Mucosa of rectum (tissue), 2 donors: ENCODE measurements around the gene LHFPL2.

Experiments used
- H3K27ac ChIP-seq, 2 donors: one replicate each; pipeline ENCODE4 v1.7.0; 2013; ENCODE audit warnings: inconsistent platforms in 2 of 2, low read depth in 2 of 2, low read length in 2 of 2
- H3K27me3 ChIP-seq, 2 donors: one replicate each; pipeline ENCODE4 v1.7.0; 2013; ENCODE audit warnings: low read length in 2 of 2; ENCODE audit not compliant: control insufficient read depth in 2 of 2, insufficient read depth in 2 of 2
- H3K36me3 ChIP-seq, 2 donors: one replicate each; pipeline ENCODE4 v1.7.0; 2013; ENCODE audit warnings: low read length in 2 of 2; ENCODE audit not compliant: control insufficient read depth in 2 of 2, insufficient read depth in 2 of 2
- H3K4me1 ChIP-seq, 2 donors: one replicate each; pipeline ENCODE4 v1.7.0; 2013; ENCODE audit warnings: low read length in 2 of 2, mild to moderate bottlenecking in 1 of 2; ENCODE audit not compliant: control insufficient read depth in 2 of 2, insufficient read depth in 2 of 2
- H3K4me3 ChIP-seq, 2 donors: one replicate each; pipeline ENCODE4 v1.7.0; 2013; ENCODE audit warnings: low read length in 2 of 2
- H3K9ac ChIP-seq, 2 donors: one replicate each; pipeline ENCODE4 v1.7.0; 2013; ENCODE audit warnings: low read length in 2 of 2, low read depth in 1 of 2, mild to moderate bottlenecking in 1 of 2
- H3K9me3 ChIP-seq, 2 donors: one replicate each; pipeline ENCODE4 v1.7.0; 2013; ENCODE audit warnings: low read length in 2 of 2; ENCODE audit not compliant: control insufficient read depth in 2 of 2
- donor health status: healthy.
- donor health status: Normal muscosa, but diverticular disease.

Gene LHFPL2

GRCh38 chr5:78534148-78534904, 114.2 kb downstream of the LHFPL2 start:
- Histone ChIP-seq H3K9me3 (no peaks in the 10 kb centered on the region), H3K4me1 (no peaks in the 10 kb centered on the region), H3K9ac (no peak overlapping the region), H3K4me3 (no peak overlapping the region), H3K27me3 (no peaks in the 10 kb centered on the region), H3K36me3 (no peaks in the 10 kb centered on the region), H3K27ac (peak overlapping the region; percentile 18 to 23)

GRCh38 chr5:78533356-78533755, 115.2 kb downstream of the LHFPL2 start:
- no peak overlapping the region for H3K4me3 ChIP-seq
- no peaks in the 10 kb centered on the region for H3K9me3 ChIP-seq
- no peaks in the 10 kb centered on the region for H3K27me3 ChIP-seq
- H3K27ac ChIP-seq = no peak overlapping the region
- no peak overlapping the region for H3K9ac ChIP-seq
- no peaks in the 10 kb centered on the region for H3K36me3 ChIP-seq
- no peaks in the 10 kb centered on the region for H3K4me1 ChIP-seq

- Histone ChIP-seq H3K4me1 (peaks cover 0 to 10% of the 10 kb centered on the region in 2 donors), H3K4me3 (no peak overlapping the region), H3K9me3 (no peaks in the 10 kb centered on the region), H3K27me3 (no peaks in the 10 kb centered on the region), H3K27ac (no peak overlapping the region), H3K36me3 (no peaks in the 10 kb centered on the region), H3K9ac (no peak overlapping the region)
Measured at GRCh38 chr5:78530342-78531096, 118.1 kb downstream of the LHFPL2 start.

GRCh38 chr5:78527925-78528324, 120.6 kb downstream of the LHFPL2 start:
- no peaks in the 10 kb centered on the region for H3K27me3 ChIP-seq
- peaks cover 0 to 12% of the 10 kb centered on the region in 2 donors for H3K4me1 ChIP-seq
- H3K9ac ChIP-seq = no peak overlapping the region
- no peaks in the 10 kb centered on the region for H3K36me3 ChIP-seq
- no peak overlapping the region for H3K4me3 ChIP-seq
- no peaks in the 10 kb centered on the region for H3K9me3 ChIP-seq
- H3K27ac ChIP-seq = peak overlapping the region; percentile 62 to 71

GRCh38 chr5:78527054-78527859, 121.3 kb downstream of the LHFPL2 start:
- H3K4me1 ChIP-seq = peaks cover 0 to 18% of the 10 kb centered on the region in 2 donors
- no peaks in the 10 kb centered on the region for H3K27me3 ChIP-seq
- no peak overlapping the region for H3K4me3 ChIP-seq
- H3K9me3 ChIP-seq = no peaks in the 10 kb centered on the region
- peak overlapping the region; percentile 62 to 71 for H3K27ac ChIP-seq
- no peak overlapping the region for H3K9ac ChIP-seq
- no peaks in the 10 kb centered on the region for H3K36me3 ChIP-seq

GRCh38 chr5:78526049-78526525, 122.5 kb downstream of the LHFPL2 start:
- Histone ChIP-seq H3K27ac (peak overlapping the region; percentile 26 to 44), H3K27me3 (no peaks in the 10 kb centered on the region), H3K9me3 (no peaks in the 10 kb centered on the region), H3K36me3 (no peaks in the 10 kb centered on the region), H3K9ac (no peak overlapping the region), H3K4me1 (peaks cover 0 to 22% of the 10 kb centered on the region in 2 donors), H3K4me3 (no peak overlapping the region)

- H3K36me3 ChIP-seq = no peaks in the 10 kb centered on the region
- peak overlapping the region; percentile 5 to 54 for H3K27ac ChIP-seq
- no peak overlapping the region for H3K4me3 ChIP-seq
- H3K27me3 ChIP-seq = no peaks in the 10 kb centered on the region
- H3K9me3 ChIP-seq = no peaks in the 10 kb centered on the region
- no peak overlapping the region for H3K9ac ChIP-seq
- H3K4me1 ChIP-seq = peaks cover 4 to 33% of the 10 kb centered on the region in 2 donors
Measured at GRCh38 chr5:78523314-78524193, 125.0 kb downstream of the LHFPL2 start.

- Histone ChIP-seq H3K4me1 (peaks cover 4 to 36% of the 10 kb centered on the region in 2 donors), H3K27me3 (no peaks in the 10 kb centered on the region), H3K9ac (no peak overlapping the region), H3K4me3 (no peak overlapping the region), H3K36me3 (no peaks in the 10 kb centered on the region), H3K27ac (no peak overlapping the region), H3K9me3 (no peaks in the 10 kb centered on the region)
Measured at GRCh38 chr5:78522476-78523260, 125.9 kb downstream of the LHFPL2 start.

- Histone ChIP-seq H3K4me3 (no peak overlapping the region), H3K9me3 (no peaks in the 10 kb centered on the region), H3K36me3 (no peaks in the 10 kb centered on the region), H3K27ac (no peak overlapping the region), H3K27me3 (no peaks in the 10 kb centered on the region), H3K9ac (no peak overlapping the region), H3K4me1 (peaks cover 4 to 34% of the 10 kb centered on the region in 2 donors)
Measured at GRCh38 chr5:78521455-78521854, 127.1 kb downstream of the LHFPL2 start.
